Measurements from ENCODE around the gene HOXA6. TPM values are rescaled to one million over a fixed set of nuclear protein-coding genes. Genes with fewer than 3 reads are reported as not detected.

Gene HOXA6
- total and polyA plus RNA-seq, 2 donors (not counting 1 experiment from before 2014, with no cell fraction given) = 0.18 to 0.49 TPM

GRCh38 chr7:27160546-27161213, 13.1 kb upstream of the HOXA6 start:
- POLR2A ChIA-PET = interaction anchor here (0.7 kb wide), 1 partner anchor 1004 kb away, joined by 3 read pairs; no protein-coding TSS in a partner anchor
- ATAC-seq (ENCODE audit: low read depth) (peak; percentile 84), DNase-seq (peak; percentile 91)
- H3K27ac Mint-ChIP-seq = peak overlapping the region; percentile 67
- no peaks in the 10 kb centered on the region for H3K9me3 Mint-ChIP-seq (ENCODE audit: insufficient read depth)
- intact Hi-C loops (cut with micrococcal nuclease) = loop anchor here (1.0 to 10.0 kb wide), 9 partner anchors 40 to 1083 kb away; partner anchors contain the start of gene HOXA13
- H3K4me3 ChIP-seq (ENCODE audit: control extremely low read depth in 1 of 5, extremely low read depth in 1 of 5, insufficient read depth in 1 of 5, low read depth in 2 of 5, low read length in 4 of 5) = peak overlapping the region; percentile 24 to 76 (median 62)
- TF ChIP-seq CTCF (IDR thresholded peaks at IDR 0.05) (peak; percentile 100), EZH2 (IDR thresholded peaks at IDR 0.05; ENCODE audit: borderline replicate concordance, insufficient read depth, low read depth, low read length, poor library complexity, severe bottlenecking) (no peak)
- H3K27ac ChIP-seq (ENCODE audit: low read length in 2 of 2) = no peak overlapping the region
- no peaks in the 10 kb centered on the region for H3K36me3 ChIP-seq (replicated peaks in 1 of 2; ENCODE audit: control extremely low read depth in 1 of 2, control insufficient read depth in 1 of 2, extremely low read depth in 1 of 2, insufficient read depth in 2 of 2, low read length in 1 of 2)
- no peaks in the 10 kb centered on the region for H3K79me2 ChIP-seq (ENCODE audit: control insufficient read depth, insufficient read depth, low read length)
- H3K4me1 Mint-ChIP-seq = peaks cover 38% of the 10 kb centered on the region
- H3K4me2 ChIP-seq (replicated peaks; ENCODE audit: low read depth, low read length, poor library complexity, severe bottlenecking) = peak overlapping the region; percentile 99
- peaks cover 49 to 57% of the 10 kb centered on the region in 2 donors for H3K4me1 ChIP-seq (ENCODE audit: control insufficient read depth in 2 of 2, insufficient read depth in 2 of 2, low read length in 2 of 2)
- H3K9me3 ChIP-seq (ENCODE audit: control extremely low read depth in 1 of 3, control insufficient read depth in 2 of 3, insufficient read depth in 1 of 3, low read length in 2 of 3) = peaks cover 0 to 76% (median 12%) of the 10 kb centered on the region in 3 donors
- peaks cover 70% of the 10 kb centered on the region for H3K27me3 Mint-ChIP-seq
- peak overlapping the region; percentile 74 for H3K9ac ChIP-seq (ENCODE audit: low read length)
- CTCF ChIA-PET = interaction anchor here (0.6 to 4.0 kb wide), 53 partner anchors 10 to 1664 kb away, joined by 3 to 122 read pairs (median 5); partner anchors contain the start of genes EVX1, HOXA11, HOXA13 and HOXA3
- H4K20me1 ChIP-seq (ENCODE audit: control insufficient read depth, insufficient read depth, low read length, poor library complexity, severe bottlenecking) = peaks cover under 1% of the 10 kb centered on the region
- H2AFZ ChIP-seq (ENCODE audit: insufficient read depth, low read depth, low read length, poor library complexity, severe bottlenecking) = peak overlapping the region; percentile 92
- WGBS (ENCODE audit: insufficient coverage) = under 1% methylated on average over 54 of the region's 54 CpGs
- H3K27me3 ChIP-seq (replicated peaks in 1 of 4; ENCODE audit: control extremely low read depth in 1 of 4, control insufficient read depth in 3 of 4, insufficient read depth in 4 of 4, low read length in 3 of 4) = peaks cover 1 to 88% (median 75%) of the 10 kb centered on the region in 4 experiments
- H3K4me3 Mint-ChIP-seq = peak overlapping the region; percentile 86

- H3K4me2 ChIP-seq (replicated peaks; ENCODE audit: low read depth, low read length, poor library complexity, severe bottlenecking) = peak overlapping the region; percentile 99
- no peak overlapping the region for H3K27ac ChIP-seq (ENCODE audit: low read length in 2 of 2)
- H3K36me3 ChIP-seq (replicated peaks in 1 of 2; ENCODE audit: control extremely low read depth in 1 of 2, control insufficient read depth in 1 of 2, extremely low read depth in 1 of 2, insufficient read depth in 2 of 2, low read length in 1 of 2) = no peaks in the 10 kb centered on the region
- peak overlapping the region; percentile 86 for H3K4me3 Mint-ChIP-seq
- POLR2A ChIA-PET = no interaction called here
- intact Hi-C loops (cut with micrococcal nuclease) = loop anchor here (2.0 to 10.0 kb wide), 4 partner anchors 41 to 1083 kb away; partner anchors contain the start of gene HOXA13
- ATAC-seq (ENCODE audit: low read depth) (no peak), DNase-seq (peak; percentile 68)
- no peaks in the 10 kb centered on the region for H4K20me1 ChIP-seq (ENCODE audit: control insufficient read depth, insufficient read depth, low read length, poor library complexity, severe bottlenecking)
- CTCF ChIA-PET = interaction anchor here (0.9 to 4.0 kb wide), 27 partner anchors 10 to 1304 kb away, joined by 3 to 122 read pairs (median 7); partner anchors contain the start of genes HOXA10, HOXA11, HOXA3 and HOXA4
- WGBS (ENCODE audit: insufficient coverage) = 4% methylated on average over 14 of the region's 23 CpGs
- peaks cover 49 to 60% of the 10 kb centered on the region in 2 donors for H3K4me1 ChIP-seq (ENCODE audit: control insufficient read depth in 2 of 2, insufficient read depth in 2 of 2, low read length in 2 of 2)
- no peak overlapping the region for H3K27ac Mint-ChIP-seq
- H3K4me3 ChIP-seq (ENCODE audit: control extremely low read depth in 1 of 5, extremely low read depth in 1 of 5, insufficient read depth in 1 of 5, low read depth in 2 of 5, low read length in 4 of 5) = peak overlapping the region in 4 of 5 experiments; percentile 44 to 76 (median 65)
- H3K9ac ChIP-seq (ENCODE audit: low read length) = peak overlapping the region; percentile 74
- no peaks in the 10 kb centered on the region for H3K79me2 ChIP-seq (ENCODE audit: control insufficient read depth, insufficient read depth, low read length)
- peaks cover 0 to 76% (median 12%) of the 10 kb centered on the region in 3 donors for H3K9me3 ChIP-seq (ENCODE audit: control extremely low read depth in 1 of 3, control insufficient read depth in 2 of 3, insufficient read depth in 1 of 3, low read length in 2 of 3)
- peaks cover 72% of the 10 kb centered on the region for H3K27me3 Mint-ChIP-seq
- peak; percentile 13 for TF ChIP-seq EZH2 (IDR thresholded peaks at IDR 0.05; ENCODE audit: borderline replicate concordance, insufficient read depth, low read depth, low read length, poor library complexity, severe bottlenecking)
- no peak for TF ChIP-seq CTCF (IDR thresholded peaks at IDR 0.05)
- peak overlapping the region; percentile 92 for H2AFZ ChIP-seq (ENCODE audit: insufficient read depth, low read depth, low read length, poor library complexity, severe bottlenecking)
- H3K4me1 Mint-ChIP-seq = peaks cover 37% of the 10 kb centered on the region
- no peaks in the 10 kb centered on the region for H3K9me3 Mint-ChIP-seq (ENCODE audit: insufficient read depth)
- peaks cover 1 to 88% (median 77%) of the 10 kb centered on the region in 4 experiments for H3K27me3 ChIP-seq (replicated peaks in 1 of 4; ENCODE audit: control extremely low read depth in 1 of 4, control insufficient read depth in 3 of 4, insufficient read depth in 4 of 4, low read length in 3 of 4)
Observed at GRCh38 chr7:27160145-27160545, 12.6 kb upstream of the HOXA6 start.

All from B cell (primary cell).